ENCODE data around the gene ANXA3.

GRCh38 chr4:78543424-78544125 is 8.0 kb upstream of the ANXA3 start:
- TF ChIP-seq, protein P1, sequence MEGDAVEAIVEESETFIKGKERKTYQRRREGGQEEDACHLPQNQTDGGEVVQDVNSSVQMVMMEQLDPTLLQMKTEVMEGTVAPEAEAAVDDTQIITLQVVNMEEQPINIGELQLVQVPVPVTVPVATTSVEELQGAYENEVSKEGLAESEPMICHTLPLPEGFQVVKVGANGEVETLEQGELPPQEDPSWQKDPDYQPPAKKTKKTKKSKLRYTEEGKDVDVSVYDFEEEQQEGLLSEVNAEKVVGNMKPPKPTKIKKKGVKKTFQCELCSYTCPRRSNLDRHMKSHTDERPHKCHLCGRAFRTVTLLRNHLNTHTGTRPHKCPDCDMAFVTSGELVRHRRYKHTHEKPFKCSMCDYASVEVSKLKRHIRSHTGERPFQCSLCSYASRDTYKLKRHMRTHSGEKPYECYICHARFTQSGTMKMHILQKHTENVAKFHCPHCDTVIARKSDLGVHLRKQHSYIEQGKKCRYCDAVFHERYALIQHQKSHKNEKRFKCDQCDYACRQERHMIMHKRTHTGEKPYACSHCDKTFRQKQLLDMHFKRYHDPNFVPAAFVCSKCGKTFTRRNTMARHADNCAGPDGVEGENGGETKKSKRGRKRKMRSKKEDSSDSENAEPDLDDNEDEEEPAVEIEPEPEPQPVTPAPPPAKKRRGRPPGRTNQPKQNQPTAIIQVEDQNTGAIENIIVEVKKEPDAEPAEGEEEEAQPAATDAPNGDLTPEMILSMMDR (IDR thresholded peaks at IDR 0.05): no peak
- TF ChIP-seq NR3C1 (CRISPR knock-in tag; conservative IDR thresholded peaks at IDR 0.05; ENCODE audit: low read depth) (no peak), TP53 (CRISPR knock-in tag; IDR thresholded peaks at IDR 0.05) (no peak), TEAD1 (CRISPR knock-in tag; IDR thresholded peaks at IDR 0.05) (no peak), USF1 (CRISPR knock-in tag; IDR thresholded peaks at IDR 0.05) (no peak), NR1H2 (CRISPR knock-in tag; IDR thresholded peaks at IDR 0.05) (no peak), NFYB (CRISPR knock-in tag; conservative IDR thresholded peaks at IDR 0.05; ENCODE audit: low read depth) (no peak), CREB1 (CRISPR knock-in tag; IDR thresholded peaks at IDR 0.05) (no peak), ZBTB43 (CRISPR knock-in tag; IDR thresholded peaks at IDR 0.05) (no peak), ZNF121 (CRISPR knock-in tag; IDR thresholded peaks at IDR 0.05) (no peak)
- TF ChIP-seq, protein P2, sequence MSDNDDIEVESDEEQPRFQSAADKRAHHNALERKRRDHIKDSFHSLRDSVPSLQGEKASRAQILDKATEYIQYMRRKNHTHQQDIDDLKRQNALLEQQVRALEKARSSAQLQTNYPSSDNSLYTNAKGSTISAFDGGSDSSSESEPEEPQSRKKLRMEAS (CRISPR knock-in tag; IDR thresholded peaks at IDR 0.05): no peak
- TF ChIP-seq, protein P3, sequence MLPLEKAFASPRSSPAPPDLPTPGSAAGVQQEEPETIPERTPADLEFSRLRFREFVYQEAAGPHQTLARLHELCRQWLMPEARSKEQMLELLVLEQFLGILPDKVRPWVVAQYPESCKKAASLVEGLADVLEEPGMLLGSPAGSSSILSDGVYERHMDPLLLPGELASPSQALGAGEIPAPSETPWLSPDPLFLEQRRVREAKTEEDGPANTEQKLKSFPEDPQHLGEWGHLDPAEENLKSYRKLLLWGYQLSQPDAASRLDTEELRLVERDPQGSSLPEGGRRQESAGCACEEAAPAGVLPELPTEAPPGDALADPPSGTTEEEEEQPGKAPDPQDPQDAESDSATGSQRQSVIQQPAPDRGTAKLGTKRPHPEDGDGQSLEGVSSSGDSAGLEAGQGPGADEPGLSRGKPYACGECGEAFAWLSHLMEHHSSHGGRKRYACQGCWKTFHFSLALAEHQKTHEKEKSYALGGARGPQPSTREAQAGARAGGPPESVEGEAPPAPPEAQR (CRISPR knock-in tag; IDR thresholded peaks at IDR 0.05): no peak
- TF ChIP-seq, protein P4, sequence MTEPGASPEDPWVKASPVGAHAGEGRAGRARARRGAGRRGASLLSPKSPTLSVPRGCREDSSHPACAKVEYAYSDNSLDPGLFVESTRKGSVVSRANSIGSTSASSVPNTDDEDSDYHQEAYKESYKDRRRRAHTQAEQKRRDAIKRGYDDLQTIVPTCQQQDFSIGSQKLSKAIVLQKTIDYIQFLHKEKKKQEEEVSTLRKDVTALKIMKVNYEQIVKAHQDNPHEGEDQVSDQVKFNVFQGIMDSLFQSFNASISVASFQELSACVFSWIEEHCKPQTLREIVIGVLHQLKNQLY (CRISPR knock-in tag; IDR thresholded peaks at IDR 0.05): no peak
- TF ChIP-seq, protein P5, sequence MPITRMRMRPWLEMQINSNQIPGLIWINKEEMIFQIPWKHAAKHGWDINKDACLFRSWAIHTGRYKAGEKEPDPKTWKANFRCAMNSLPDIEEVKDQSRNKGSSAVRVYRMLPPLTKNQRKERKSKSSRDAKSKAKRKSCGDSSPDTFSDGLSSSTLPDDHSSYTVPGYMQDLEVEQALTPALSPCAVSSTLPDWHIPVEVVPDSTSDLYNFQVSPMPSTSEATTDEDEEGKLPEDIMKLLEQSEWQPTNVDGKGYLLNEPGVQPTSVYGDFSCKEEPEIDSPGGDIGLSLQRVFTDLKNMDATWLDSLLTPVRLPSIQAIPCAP (CRISPR knock-in tag; IDR thresholded peaks at IDR 0.05): no peak
